GM21723 (cell line): ENCODE results near the gene RADIL.
"Not testable (repeated sequence)": the region's sequence is repeated elsewhere in the genome, so short reads cannot be mapped to it uniquely, and the experiment has no call there.

Experiments used
- ATAC-seq: cut with Tn5 transposase; IDR thresholded peaks from one replicate; pipeline ENCODE4 v1.9.1; 2021; ENCODE audit warnings: mild to moderate bottlenecking, moderate library complexity; ENCODE audit not compliant: unreplicated experiment

The RADIL gene

GRCh38 chr7:4797858-4798705 lies 85.4 kb downstream of the RADIL start:
- ATAC-seq = peak; percentile 68

GRCh38 chr7:4796453-4796852 lies 87.1 kb downstream of the RADIL start:
- no peak for ATAC-seq

GRCh38 chr7:4794591-4795350 lies 88.7 kb downstream of the RADIL start:
- no peak for ATAC-seq

- not testable (repeated sequence) for ATAC-seq
Observed at GRCh38 chr7:4794171-4794570, 89.3 kb downstream of the RADIL start.

GRCh38 chr7:4793385-4793993 lies 90.0 kb downstream of the RADIL start:
- not testable (repeated sequence) for ATAC-seq

- no peak for ATAC-seq
Observed at GRCh38 chr7:4792537-4793126, 90.9 kb downstream of the RADIL start.

GRCh38 chr7:4791738-4792536 lies 91.6 kb downstream of the RADIL start:
- ATAC-seq = peak; percentile 45

GRCh38 chr7:4791101-4791737 lies 92.3 kb downstream of the RADIL start:
- no peak for ATAC-seq

GRCh38 chr7:4790516-4790991 lies 93.0 kb downstream of the RADIL start:
- no peak for ATAC-seq

- no peak for ATAC-seq
Observed at GRCh38 chr7:4790078-4790465, 93.4 kb downstream of the RADIL start.

GRCh38 chr7:4789194-4790077 lies 94.1 kb downstream of the RADIL start:
- no peak for ATAC-seq

- no peak for ATAC-seq
Observed at GRCh38 chr7:4788627-4789189, 94.8 kb downstream of the RADIL start.

GRCh38 chr7:4787947-4788626 lies 95.4 kb downstream of the RADIL start:
- ATAC-seq = no peak

GRCh38 chr7:4787541-4787940 lies 96.0 kb downstream of the RADIL start:
- ATAC-seq = no peak

- ATAC-seq = no peak
Observed at GRCh38 chr7:4786015-4786414, 97.5 kb downstream of the RADIL start.

- no peak for ATAC-seq
Observed at GRCh38 chr7:4785371-4785770, 98.1 kb downstream of the RADIL start.

GRCh38 chr7:4784799-4785198 lies 98.7 kb downstream of the RADIL start:
- ATAC-seq = no peak

- no peak for ATAC-seq
Observed at GRCh38 chr7:4783762-4784351, 99.7 kb downstream of the RADIL start.
